ENCODE results near the gene SH3BP5. TPM values are rescaled to one million over a fixed set of nuclear protein-coding genes. Genes with fewer than 3 reads are reported as not detected.
A peak's percentile ranks its signal among the peaks of the same experiment; 100 is the strongest.

The SH3BP5 gene
- total and polyA plus RNA-seq, 12 donors: 119 to 1,158 (median 180) TPM

DNA sequence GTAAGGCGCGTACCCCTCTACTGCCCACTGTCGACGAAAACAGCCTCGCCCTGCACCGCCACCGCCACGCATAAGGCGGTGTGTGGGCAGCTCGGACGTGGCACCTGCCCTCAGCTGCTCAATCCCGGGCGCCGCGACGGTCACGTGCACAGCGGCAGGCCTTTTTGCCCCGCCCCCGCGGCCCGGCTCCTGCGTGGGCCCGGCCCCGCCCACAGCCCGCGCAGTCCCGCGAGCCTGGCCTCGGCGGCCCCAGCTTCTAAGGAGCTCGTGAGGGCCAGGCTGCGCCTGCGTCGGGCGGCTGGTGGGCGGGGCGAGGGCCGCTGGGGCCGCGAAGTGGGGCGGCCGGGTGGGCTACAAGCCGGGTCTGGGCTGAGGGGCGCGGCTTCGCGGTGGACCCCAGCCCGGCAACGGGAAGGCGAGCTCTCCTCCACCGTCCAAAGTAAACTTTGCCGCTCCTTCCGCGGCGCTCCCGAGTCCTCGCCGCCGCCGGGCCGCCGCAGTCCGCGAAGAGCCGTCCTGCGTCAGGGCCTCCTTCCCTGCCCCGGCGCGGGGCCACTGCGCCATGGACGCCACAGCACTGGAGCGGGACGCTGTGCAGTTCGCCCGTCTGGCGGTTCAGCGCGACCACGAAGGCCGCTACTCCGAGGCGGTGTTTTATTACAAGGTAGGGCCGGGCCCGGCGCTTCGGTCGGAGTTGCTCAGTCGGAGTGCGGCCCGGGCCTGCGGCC lies 126.3 kb downstream of the SH3BP5 start, which contains the start of gene CAPN7:
CAPN7 (plus strand) TSS at position 313 of the 728 bp plus-strand sequence; CDS start at position 563, 250 bp downstream.
- DNase-seq: peak; percentile 95 to 98 (median 96)
- Histone ChIP-seq H3K27me3 (no peaks in the 10 kb centered on the region), H3K4me1 (replicated peaks in 1 of 2) (peaks cover 20 to 33% of the 10 kb centered on the region in 2 donors), H3K27ac (peak within 1 kb of the TSS; percentile 98 to 100 (median 99)), H3K36me3 (replicated peaks in 1 of 2) (peaks cover 0 to 16% of the 10 kb centered on the region in 2 donors), H3K4me3 (peak within 1 kb of the TSS; percentile 54 to 100 (median 92)), H3K9me3 (replicated peaks in 1 of 3) (no peaks in the 10 kb centered on the region)
- TF ChIP-seq, protein P1, sequence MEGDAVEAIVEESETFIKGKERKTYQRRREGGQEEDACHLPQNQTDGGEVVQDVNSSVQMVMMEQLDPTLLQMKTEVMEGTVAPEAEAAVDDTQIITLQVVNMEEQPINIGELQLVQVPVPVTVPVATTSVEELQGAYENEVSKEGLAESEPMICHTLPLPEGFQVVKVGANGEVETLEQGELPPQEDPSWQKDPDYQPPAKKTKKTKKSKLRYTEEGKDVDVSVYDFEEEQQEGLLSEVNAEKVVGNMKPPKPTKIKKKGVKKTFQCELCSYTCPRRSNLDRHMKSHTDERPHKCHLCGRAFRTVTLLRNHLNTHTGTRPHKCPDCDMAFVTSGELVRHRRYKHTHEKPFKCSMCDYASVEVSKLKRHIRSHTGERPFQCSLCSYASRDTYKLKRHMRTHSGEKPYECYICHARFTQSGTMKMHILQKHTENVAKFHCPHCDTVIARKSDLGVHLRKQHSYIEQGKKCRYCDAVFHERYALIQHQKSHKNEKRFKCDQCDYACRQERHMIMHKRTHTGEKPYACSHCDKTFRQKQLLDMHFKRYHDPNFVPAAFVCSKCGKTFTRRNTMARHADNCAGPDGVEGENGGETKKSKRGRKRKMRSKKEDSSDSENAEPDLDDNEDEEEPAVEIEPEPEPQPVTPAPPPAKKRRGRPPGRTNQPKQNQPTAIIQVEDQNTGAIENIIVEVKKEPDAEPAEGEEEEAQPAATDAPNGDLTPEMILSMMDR (IDR thresholded peaks at IDR 0.05): peak in 3 of 6 experiments; percentile 38 to 61 (median 39)
- TF ChIP-seq POLR2A (IDR thresholded peaks at IDR 0.05): peak; percentile 79 to 96
- WGBS, 4 donors: 0% methylated on average over 2 to 92 of the region's 92 CpGs
- intact Hi-C loops (cut with DNase I): loop anchor here in 1 of 2 donors (10.0 kb wide), 2 partner anchors 199 to 349 kb away; no protein-coding TSS in a partner anchor

DNA sequence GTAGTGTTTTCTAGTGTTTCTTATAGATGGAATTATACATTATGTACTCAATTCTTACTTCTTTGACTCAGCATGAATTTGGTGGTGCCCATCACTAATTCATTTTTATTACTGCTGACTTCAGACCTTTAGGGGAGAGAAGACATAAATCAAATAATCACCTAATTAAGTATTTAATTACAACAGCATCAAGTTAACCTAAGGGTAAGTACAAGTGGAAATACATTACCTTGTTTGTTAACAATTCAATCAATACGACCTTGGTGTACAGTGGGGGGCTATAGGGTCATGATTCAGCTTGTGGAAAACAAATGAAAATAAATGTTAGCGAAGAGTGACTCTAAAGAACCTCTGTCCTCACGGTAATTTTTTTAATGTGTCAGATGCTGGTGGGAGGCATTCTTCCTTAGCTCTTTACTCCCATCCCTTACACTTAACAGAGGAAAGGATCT lies 126.9 kb downstream of the SH3BP5 start:
- intact Hi-C loops (cut with DNase I): loop anchor here in 1 of 2 donors (10.0 kb wide), 2 partner anchors 199 to 349 kb away; no protein-coding TSS in a partner anchor
- 0 to 2% (median 1%) methylated on average over 3 of the region's 3 CpGs for WGBS, 4 donors

More for the DNA sequence above, 126.9 kb downstream of the SH3BP5 start:
- peaks cover 20 to 33% of the 10 kb centered on the region in 2 donors for H3K4me1 ChIP-seq (replicated peaks in 1 of 2)
- no peaks in the 10 kb centered on the region for H3K27me3 ChIP-seq
- no peaks in the 10 kb centered on the region for H3K9me3 ChIP-seq (replicated peaks in 1 of 3)
- peak overlapping the region in 3 of 4 donors; percentile 25 to 100 (median 54) for H3K4me3 ChIP-seq
- H3K36me3 ChIP-seq (replicated peaks in 1 of 2): peaks cover 0 to 13% of the 10 kb centered on the region in 2 donors
- no peak for DNase-seq
- TF ChIP-seq, protein P1 (IDR thresholded peaks at IDR 0.05): peak in 3 of 6 experiments; percentile 17 to 55 (median 48)
- TF ChIP-seq POLR2A (IDR thresholded peaks at IDR 0.05): no peak
- peak overlapping the region; percentile 9 to 100 (median 98) for H3K27ac ChIP-seq

Small RNA genes within 50 kb of the gene (small RNA-seq; reads per million reads assigned to genes)
- 0 reads per million in 2 donors for gene HMGN2P7
- gene RNU6-454P: 0 reads per million in 2 donors

Other genes with a start within 250 kb of the SH3BP5 start
- gene RBSN, start 233.4 kb downstream of the SH3BP5 start, total RNA-seq: 10 to 100 TPM; 20.8 to 33.9 (median 27.5) TPM
- gene RBSN, start 233.4 kb downstream of the SH3BP5 start, polyA plus RNA-seq: 10 to 100 TPM in 2 of 3 donors, 1 to 10 TPM in 1; 5.7 to 14.8 (median 11.0) TPM
- 10 to 100 TPM; 31.1 to 54.9 (median 42.4) TPM for gene CAPN7, start 126.3 kb downstream of the SH3BP5 start, total RNA-seq
- gene CAPN7, start 126.3 kb downstream of the SH3BP5 start, polyA plus RNA-seq: 10 to 100 TPM; 14.4 to 32.4 (median 18.2) TPM
- 10 to 100 TPM in 7 of 9 donors, 1 to 10 TPM in 2; 6.8 to 34.2 (median 13.3) TPM for gene METTL6, start 95.0 kb upstream of the SH3BP5 start, total RNA-seq
- 10 to 100 TPM in 1 of 3 donors, 1 to 10 TPM in 2; 6.2 to 16.9 (median 8.4) TPM for gene METTL6, start 95.0 kb upstream of the SH3BP5 start, polyA plus RNA-seq
- 10 to 100 TPM; 11.8 to 30.6 (median 20.6) TPM for gene EAF1, start 95.0 kb upstream of the SH3BP5 start, total RNA-seq
- gene EAF1, start 95.0 kb upstream of the SH3BP5 start, polyA plus RNA-seq: 10 to 100 TPM in 1 of 3 donors, 1 to 10 TPM in 2; 2.6 to 22.5 (median 4.6) TPM
- 1 to 10 TPM in 7 of 9 donors, under 1 TPM in 1, not detected in 1; 0.60 to 3.2 (median 2.0) TPM for gene COLQ, start 189.1 kb upstream of the SH3BP5 start, total RNA-seq
- gene COLQ, start 189.1 kb upstream of the SH3BP5 start, polyA plus RNA-seq: 1 to 10 TPM; 1.1 to 7.7 (median 7.3) TPM

Measured in adrenal gland (tissue), 12 donors.